IPS-11a (cell line): ENCODE measurements around the gene KCNQ2.

Source experiments
- H3K4me3 ChIP-seq: one replicate; pipeline ENCODE4 v1.5.1; 2013; ENCODE audit warnings: low read depth, low read length, control low read depth

KCNQ2 gene

GRCh38 chr20:63360850-63361518 lies 111.5 kb downstream of the KCNQ2 start, which contains the start of gene CHRNA4:
TSS of gene CHRNA4 (minus strand) at chr20:63361349. CDS start at chr20:63361165, 184 bp downstream.
- peak within 1 kb of the TSS; percentile 35 for H3K4me3 ChIP-seq

- H3K4me3 ChIP-seq: peak overlapping the region; percentile 35
Measured at GRCh38 chr20:63359937-63360849, 112.3 kb downstream of the KCNQ2 start.

- no peak overlapping the region for H3K4me3 ChIP-seq
Measured at GRCh38 chr20:63359164-63359934, 113.1 kb downstream of the KCNQ2 start.

GRCh38 chr20:63357921-63358905 lies 114.2 kb downstream of the KCNQ2 start:
- H3K4me3 ChIP-seq: no peak overlapping the region

GRCh38 chr20:63356931-63357879 lies 115.2 kb downstream of the KCNQ2 start:
- H3K4me3 ChIP-seq: no peak overlapping the region

GRCh38 chr20:63356511-63356910 lies 115.9 kb downstream of the KCNQ2 start:
- no peak overlapping the region for H3K4me3 ChIP-seq

GRCh38 chr20:63355781-63356295 lies 116.6 kb downstream of the KCNQ2 start:
- H3K4me3 ChIP-seq: no peak overlapping the region

GRCh38 chr20:63354636-63355350 lies 117.7 kb downstream of the KCNQ2 start:
- H3K4me3 ChIP-seq: no peak overlapping the region

- no peak overlapping the region for H3K4me3 ChIP-seq
Measured at GRCh38 chr20:63352811-63353221, 119.6 kb downstream of the KCNQ2 start.

- no peak overlapping the region for H3K4me3 ChIP-seq
Measured at GRCh38 chr20:63351811-63352591, 120.5 kb downstream of the KCNQ2 start.

- no peak overlapping the region for H3K4me3 ChIP-seq
Measured at GRCh38 chr20:63351326-63351700, 121.1 kb downstream of the KCNQ2 start.

GRCh38 chr20:63350597-63351325 lies 121.7 kb downstream of the KCNQ2 start:
- H3K4me3 ChIP-seq: no peak overlapping the region
